Fibroblast of upper back skin (primary cell): ENCODE measurements around the gene MTUS2.

Experiments
- DNase-seq: peaks from one replicate; pipeline ENCODE4 v3.0.0-alpha.2; 2013

Gene MTUS2

DNA sequence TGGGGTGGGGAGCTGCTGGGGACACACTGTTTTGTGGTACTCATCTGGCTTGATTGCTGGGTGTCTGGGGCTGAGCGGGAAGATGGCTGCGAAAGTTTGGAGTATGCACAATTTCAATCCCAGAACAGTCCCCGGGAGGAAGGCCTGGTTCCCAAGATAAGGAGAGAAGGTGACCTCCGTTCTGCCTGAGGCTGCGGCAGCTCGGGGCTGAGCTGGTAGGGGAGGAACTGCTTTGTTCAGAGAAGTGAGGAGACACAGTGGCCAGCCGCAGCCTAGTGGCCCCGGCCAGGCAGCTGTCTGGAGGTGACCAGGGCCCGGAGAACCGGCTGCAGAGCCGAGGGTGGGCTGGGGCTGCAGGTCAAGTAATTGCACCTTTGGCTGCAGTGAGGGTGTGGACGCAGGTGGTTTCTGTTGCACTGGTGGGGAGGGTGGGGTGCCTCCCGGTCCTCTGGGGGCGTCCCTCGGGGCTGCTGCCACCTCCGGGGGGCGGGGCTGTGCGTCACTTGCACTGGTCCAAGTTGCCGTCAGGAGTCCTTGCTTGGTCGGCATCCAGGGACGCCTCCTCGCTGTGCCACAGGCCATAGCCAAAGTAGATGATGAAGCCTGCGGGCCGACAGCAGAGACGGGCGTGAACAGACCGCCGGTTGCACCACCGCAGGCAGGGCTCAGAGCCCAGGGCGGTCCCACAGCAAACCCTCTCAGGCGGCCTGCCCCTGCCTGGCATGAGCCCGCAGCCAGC is 694.0 kb downstream of the MTUS2 start:
- no peak for DNase-seq

DNA sequence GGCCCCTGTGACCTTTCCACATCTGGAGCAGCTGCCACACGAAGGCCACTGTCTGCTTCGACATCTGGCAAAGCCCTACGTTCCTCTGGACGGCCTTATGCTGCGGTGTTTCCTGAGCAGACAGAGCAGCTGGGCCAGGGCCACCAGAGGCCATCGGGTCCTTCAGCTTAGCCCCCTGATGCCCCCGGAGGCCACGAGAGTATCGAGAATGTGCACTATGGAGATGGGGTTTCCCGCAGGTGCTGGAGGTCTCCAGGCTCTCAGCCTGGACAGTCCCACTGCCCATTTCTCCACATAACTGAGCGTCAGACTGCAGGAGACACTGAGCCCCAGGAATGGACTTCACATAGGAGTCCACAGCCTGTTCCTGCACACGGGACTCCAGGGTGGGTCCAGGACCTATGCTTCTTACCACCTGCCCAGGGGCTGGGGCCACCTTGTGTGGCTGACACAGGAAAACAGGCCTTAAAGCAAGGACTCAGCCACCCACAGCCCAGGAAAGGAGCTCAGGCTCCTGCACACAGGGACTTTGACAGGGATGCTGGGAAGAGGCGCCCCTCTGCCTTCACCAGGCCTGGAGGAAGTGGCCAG is 694.7 kb downstream of the MTUS2 start:
- DNase-seq, result no peak

GRCh38 chr13:29515372-29515771 is 695.2 kb downstream of the MTUS2 start:
- DNase-seq, result no peak

DNA sequence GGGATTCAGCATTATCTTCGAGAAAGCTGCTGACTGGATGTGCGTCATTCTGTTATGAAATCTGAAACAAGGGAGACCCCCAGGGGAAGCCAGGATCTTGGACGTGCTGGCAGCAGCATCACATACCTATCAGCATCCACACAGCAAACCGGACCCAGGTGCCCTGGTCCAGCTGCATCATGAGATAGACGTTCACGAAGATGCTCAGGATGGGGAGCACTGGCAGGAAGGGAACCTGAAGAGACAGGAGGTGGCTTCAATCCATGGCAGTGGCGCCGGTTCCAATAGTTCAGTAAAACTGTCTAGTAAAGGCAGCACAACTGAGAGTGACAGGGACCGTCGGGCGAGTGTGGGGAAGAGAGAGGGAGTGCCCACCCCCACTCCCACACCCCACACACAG is 695.9 kb downstream of the MTUS2 start:
- no peak for DNase-seq

DNA sequence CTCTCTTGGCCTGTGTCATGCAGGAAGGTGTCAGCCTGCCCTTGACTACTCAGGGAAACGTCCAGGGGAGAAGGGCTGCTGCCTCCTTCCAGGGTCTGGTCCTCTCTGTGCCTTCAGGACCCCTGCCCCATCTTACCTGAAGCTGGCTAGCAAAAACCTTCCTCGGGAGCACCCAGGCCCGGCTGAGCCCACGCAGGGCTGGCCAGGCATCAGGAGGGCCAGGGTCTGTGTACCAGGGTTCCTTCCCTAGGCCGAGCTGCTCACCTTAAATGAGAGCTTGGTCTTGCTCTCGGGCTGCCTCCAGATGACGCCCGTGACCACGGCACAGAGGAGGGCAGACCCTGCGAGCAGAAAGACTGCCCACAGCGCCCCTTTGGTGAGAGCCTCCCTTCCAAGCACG is 696.7 kb downstream of the MTUS2 start:
- DNase-seq, result no peak

DNA sequence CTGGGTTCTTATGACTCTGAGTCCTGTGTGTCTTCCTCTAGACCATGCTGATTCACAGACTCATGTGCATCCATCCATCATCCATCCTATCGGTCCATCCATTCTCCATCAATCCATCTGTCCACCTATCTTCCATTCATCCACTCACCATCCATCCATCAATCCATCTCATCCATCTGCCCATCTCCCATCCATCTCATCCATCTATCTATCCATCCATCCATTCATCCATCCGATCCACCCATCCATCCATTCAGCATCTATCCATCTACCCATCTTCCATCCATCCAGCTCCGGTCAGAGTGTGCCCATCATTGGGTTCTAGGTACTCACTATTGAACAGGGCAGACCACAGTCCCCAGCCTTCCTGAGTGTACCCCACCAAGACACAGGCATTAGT is 699.8 kb downstream of the MTUS2 start:
- no peak for DNase-seq

DNA sequence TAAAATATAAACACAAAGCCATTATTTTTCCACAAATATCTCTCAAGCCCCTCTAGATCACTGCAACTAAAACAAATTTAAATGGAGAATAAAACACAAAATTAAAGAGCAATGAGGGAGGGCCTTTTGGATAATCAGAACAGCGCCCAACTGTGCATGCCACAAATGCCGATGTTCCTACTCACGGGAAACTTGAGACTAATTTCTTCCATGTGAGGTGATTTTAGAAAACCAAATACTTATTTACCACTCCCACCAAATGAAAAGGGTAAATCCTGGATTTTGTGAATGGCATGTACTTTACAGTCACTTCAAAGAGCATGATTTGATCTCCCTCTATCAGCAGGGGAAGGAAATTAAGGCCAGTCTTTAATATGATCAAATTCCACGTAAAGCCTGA is 700.5 kb downstream of the MTUS2 start:
- DNase-seq, result peak; percentile 90

DNA sequence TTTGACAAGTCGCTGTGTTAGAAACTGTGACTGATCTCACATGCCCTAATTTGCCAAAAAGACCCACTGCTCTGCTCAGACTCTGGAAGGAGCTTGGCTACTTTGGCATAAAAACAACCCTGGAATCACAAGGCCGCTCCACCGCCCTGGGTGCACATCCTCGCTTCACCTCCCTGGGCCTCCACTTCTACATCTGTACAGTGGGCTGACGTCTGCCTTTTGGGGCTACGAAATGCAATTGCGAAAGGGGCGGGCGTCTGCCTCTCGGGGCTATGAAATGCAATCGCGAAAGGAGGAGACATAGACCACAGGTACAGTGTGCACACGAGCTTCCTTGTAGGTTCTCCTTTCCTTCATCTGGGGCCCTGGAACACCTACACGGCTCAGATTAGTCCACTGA is 701.2 kb downstream of the MTUS2 start:
- no peak for DNase-seq

DNA sequence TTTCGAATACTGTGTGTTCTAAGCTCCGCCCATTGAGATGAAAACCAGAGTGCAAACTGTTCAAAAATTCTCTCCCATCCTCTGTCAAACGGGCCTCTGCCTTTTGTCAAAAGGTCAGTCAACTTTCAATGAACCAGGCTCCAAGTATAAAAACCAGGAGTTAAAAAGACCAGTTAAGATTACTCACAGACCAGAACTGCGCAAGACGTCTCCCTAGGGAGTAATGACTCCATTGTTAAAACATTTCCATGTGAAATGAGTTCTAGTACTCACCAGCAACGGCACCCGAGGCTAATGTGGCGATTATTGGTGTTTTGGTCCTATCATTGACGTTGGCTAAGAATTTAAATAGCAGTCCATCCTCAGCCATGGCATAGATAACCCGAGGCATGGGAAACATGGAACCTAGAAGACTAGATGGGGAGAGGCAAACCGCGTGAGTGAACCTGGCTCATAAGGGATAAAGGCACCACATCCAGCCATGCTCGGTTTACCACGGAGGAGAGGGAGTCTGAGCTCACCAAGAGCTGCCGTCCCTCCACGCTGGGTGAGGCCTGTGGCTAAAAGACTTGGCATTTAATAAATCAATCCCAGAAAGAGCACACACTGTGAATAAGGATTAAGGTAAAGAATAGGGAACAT is 702.0 kb downstream of the MTUS2 start:
- DNase-seq, result peak; percentile 98

GRCh38 chr13:29523199-29523961 is 703.2 kb downstream of the MTUS2 start:
- DNase-seq, result peak; percentile 86

GRCh38 chr13:29524176-29524575 is 704.0 kb downstream of the MTUS2 start:
- peak; percentile 31 for DNase-seq

- DNase-seq, result no peak
These were observed 704.5 kb downstream of the MTUS2 start for GRCh38 chr13:29524641-29525040.

GRCh38 chr13:29525757-29526156 is 705.6 kb downstream of the MTUS2 start:
- DNase-seq, result no peak

GRCh38 chr13:29526741-29527140 is 706.6 kb downstream of the MTUS2 start:
- no peak for DNase-seq

GRCh38 chr13:29527511-29527910 is 707.4 kb downstream of the MTUS2 start:
- no peak for DNase-seq

DNA sequence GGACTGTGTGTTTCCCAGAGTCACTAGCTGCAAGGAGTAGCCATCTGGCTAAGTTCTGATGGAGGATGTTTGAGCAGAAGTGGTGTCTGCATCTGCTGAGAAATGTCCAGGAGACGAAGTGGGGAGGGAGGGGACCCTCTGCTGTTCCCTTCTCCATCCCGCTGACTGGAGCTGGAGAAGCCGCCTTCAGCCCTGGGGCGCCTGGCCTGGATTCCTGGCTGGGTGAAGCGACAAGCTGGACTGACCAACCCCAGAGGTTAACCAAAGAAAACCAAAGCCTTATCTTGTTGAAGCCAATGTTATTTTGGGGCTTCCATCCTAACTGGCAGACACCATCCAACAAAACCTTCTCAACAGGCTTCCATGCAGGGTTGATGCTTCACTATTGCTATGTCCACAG is 707.8 kb downstream of the MTUS2 start:
- DNase-seq, result no peak

DNA sequence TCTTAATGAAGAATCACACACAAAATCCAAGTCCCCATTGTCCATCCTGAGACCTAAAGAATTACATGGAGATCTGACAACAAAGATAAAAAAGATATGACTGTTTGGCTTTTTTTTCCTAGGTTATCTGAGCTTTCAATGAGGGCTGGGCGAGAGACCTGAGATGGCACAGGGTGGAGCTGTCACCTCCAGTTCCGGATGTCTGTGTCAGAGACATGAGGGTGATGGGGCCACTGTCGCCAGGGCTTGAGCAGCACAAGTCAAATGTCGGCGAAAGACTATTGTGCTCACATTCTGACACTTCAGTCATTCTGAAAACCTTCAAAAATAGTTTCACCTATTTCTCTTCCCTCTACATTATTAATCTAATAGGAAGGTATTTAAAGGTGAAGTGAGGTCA is 709.6 kb downstream of the MTUS2 start:
- DNase-seq, result no peak

DNA sequence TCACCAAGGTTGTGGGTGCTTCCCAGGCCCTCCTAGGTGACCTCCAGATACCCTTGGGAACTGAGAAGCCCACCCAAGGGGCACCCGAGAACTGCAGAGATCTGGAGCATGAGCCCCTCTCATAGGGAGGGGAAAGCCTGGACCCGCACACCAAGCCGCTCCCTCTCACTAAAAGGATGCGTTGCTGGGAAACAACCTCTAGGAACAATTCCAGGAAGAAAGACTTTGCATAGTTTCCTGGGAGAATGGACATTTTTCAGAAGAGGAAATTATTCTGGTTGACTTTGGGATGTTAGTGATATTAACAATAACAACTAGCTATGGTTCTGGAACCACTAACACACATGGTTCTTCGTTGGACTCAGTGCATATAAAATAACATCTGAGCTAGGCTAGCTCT is 710.8 kb downstream of the MTUS2 start:
- DNase-seq, result no peak

GRCh38 chr13:29532116-29532515 is 712.0 kb downstream of the MTUS2 start:
- peak; percentile 43 for DNase-seq

GRCh38 chr13:29532821-29533220 is 712.7 kb downstream of the MTUS2 start:
- no peak for DNase-seq

DNA sequence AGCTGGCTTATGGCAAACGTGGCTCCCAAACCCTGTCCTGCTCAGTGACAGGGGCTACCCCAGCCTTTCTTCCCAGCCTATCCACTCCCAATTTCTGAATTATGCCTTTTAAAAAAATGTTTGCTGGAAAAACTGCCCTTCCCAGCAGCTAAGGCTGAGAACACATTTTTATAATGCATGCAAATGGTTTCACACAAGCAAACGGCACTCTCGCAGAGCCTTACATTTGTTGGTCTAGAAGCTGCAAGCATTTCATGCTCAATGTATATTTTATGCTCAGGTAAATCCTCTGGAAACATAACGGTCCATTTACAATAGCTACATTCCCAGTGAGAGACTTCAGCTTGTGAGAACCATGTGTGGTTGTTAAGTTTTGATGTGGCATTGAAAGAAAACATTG is 713.9 kb downstream of the MTUS2 start:
- no peak for DNase-seq

- no peak for DNase-seq
These were observed 715.8 kb downstream of the MTUS2 start for GRCh38 chr13:29535663-29536655.
